ENCODE measurements around the gene BCOR. TPM values are rescaled to one million over a fixed set of nuclear protein-coding genes. Genes with fewer than 3 reads are reported as not detected.
A peak's percentile ranks its signal among the peaks of the same experiment; 100 is the strongest.

The BCOR gene
- total RNA-seq, 4 donors from 2014 or later, result 30.9 to 67.4 (median 42.4) TPM

DNA sequence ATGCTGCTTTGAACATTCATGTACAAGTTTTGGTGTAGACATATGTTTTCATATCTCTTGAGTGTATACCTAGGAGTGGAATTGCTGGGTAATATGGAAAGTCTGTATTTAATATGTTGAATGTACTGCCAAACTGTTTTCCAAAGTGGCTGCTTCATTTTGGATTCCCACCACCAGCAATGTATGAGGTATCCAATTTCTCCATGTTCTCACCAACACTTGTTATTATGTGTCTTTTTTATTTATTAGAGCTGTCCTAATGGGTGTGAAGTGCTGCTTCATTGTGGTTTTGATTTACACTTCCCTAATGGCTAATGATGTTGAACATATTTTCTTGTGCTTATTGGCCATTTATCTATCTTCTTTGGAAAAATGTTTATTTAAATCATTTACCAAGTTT lies 60.4 kb downstream of the BCOR start:
- no peak for DNase-seq
- Histone ChIP-seq H3K4me3 (replicated peaks in 1 of 3) (no peak overlapping the region), H3K36me3 (no peaks in the 10 kb centered on the region), H3K27me3 (no peaks in the 10 kb centered on the region), H3K4me1 (peaks cover 0 to 4% of the 10 kb centered on the region in 2 donors), H3K27ac (no peak overlapping the region), H3K9me3 (no peaks in the 10 kb centered on the region)
- intact Hi-C loops (cut with DNase I), result no loop called here
- no peak for TF ChIP-seq POLR2A (IDR thresholded peaks at IDR 0.05)
- TF ChIP-seq CTCF (IDR thresholded peaks at IDR 0.05), result no peak

- TF ChIP-seq POLR2A (IDR thresholded peaks at IDR 0.05) (no peak), CTCF (IDR thresholded peaks at IDR 0.05) (no peak)
- H3K9me3 ChIP-seq, result no peaks in the 10 kb centered on the region
- intact Hi-C loops (cut with DNase I), result no loop called here
- WGBS, 2 donors, result 25 to 53% methylated on average over 3 to 5 of the region's 5 CpGs
- H3K27ac ChIP-seq, result no peak overlapping the region
- H3K4me1 ChIP-seq, result peaks cover 0 to 4% of the 10 kb centered on the region in 2 donors
- no peaks in the 10 kb centered on the region for H3K36me3 ChIP-seq
- no peak overlapping the region for H3K4me3 ChIP-seq (replicated peaks in 1 of 3)
- H3K27me3 ChIP-seq, result no peaks in the 10 kb centered on the region
- DNase-seq, result peak; percentile 75 to 77
Observed at GRCh38 chrX:40035726-40036125, 62.0 kb downstream of the BCOR start.

- no peaks in the 10 kb centered on the region for H3K27me3 ChIP-seq
- TF ChIP-seq POLR2A (IDR thresholded peaks at IDR 0.05), result no peak
- TF ChIP-seq CTCF (IDR thresholded peaks at IDR 0.05), result no peak
- no peaks in the 10 kb centered on the region for H3K9me3 ChIP-seq
- DNase-seq, result no peak
- no peak overlapping the region for H3K4me3 ChIP-seq (replicated peaks in 1 of 3)
- WGBS, 2 donors, result 71% methylated on average over 5 of the region's 5 CpGs; no CpG with 5 or more reads in 1 of the 2 donors
- intact Hi-C loops (cut with DNase I), result no loop called here
- no peaks in the 10 kb centered on the region for H3K4me1 ChIP-seq
- no peak overlapping the region for H3K27ac ChIP-seq
- no peaks in the 10 kb centered on the region for H3K36me3 ChIP-seq
Observed at GRCh38 chrX:40031911-40032310, 65.8 kb downstream of the BCOR start.

GRCh38 chrX:40030205-40030604 lies 67.6 kb downstream of the BCOR start:
- no peaks in the 10 kb centered on the region for H3K27me3 ChIP-seq
- no peaks in the 10 kb centered on the region for H3K4me1 ChIP-seq
- H3K27ac ChIP-seq, result no peak overlapping the region
- no peaks in the 10 kb centered on the region for H3K9me3 ChIP-seq
- no peak for DNase-seq
- no peak for TF ChIP-seq POLR2A (IDR thresholded peaks at IDR 0.05)
- TF ChIP-seq CTCF (IDR thresholded peaks at IDR 0.05), result no peak
- 86 to 92% methylated on average over 1 to 3 of the region's 3 CpGs for WGBS, 2 donors
- intact Hi-C loops (cut with DNase I), result no loop called here
- no peaks in the 10 kb centered on the region for H3K36me3 ChIP-seq
- H3K4me3 ChIP-seq (replicated peaks in 1 of 3), result no peak overlapping the region

- Histone ChIP-seq H3K27ac (no peak overlapping the region), H3K27me3 (no peaks in the 10 kb centered on the region), H3K4me1 (no peaks in the 10 kb centered on the region), H3K4me3 (replicated peaks in 1 of 3) (no peak overlapping the region), H3K9me3 (no peaks in the 10 kb centered on the region), H3K36me3 (no peaks in the 10 kb centered on the region)
- intact Hi-C loops (cut with DNase I), result no loop called here
- WGBS, 2 donors, result 84 to 87% methylated on average over 3 of the region's 3 CpGs
- DNase-seq, result no peak
- TF ChIP-seq POLR2A (IDR thresholded peaks at IDR 0.05) (no peak), CTCF (IDR thresholded peaks at IDR 0.05) (no peak)
Observed at GRCh38 chrX:40022421-40022820, 75.3 kb downstream of the BCOR start.
